Measurements from ENCODE around the gene STAG3. TPM values are rescaled to one million over a fixed set of nuclear protein-coding genes. Genes with fewer than 3 reads are reported as not detected.
A peak's percentile ranks its signal among the peaks of the same experiment; 100 is the strongest.

Gene STAG3
- total and polyA plus RNA-seq, 9 of the 15 experiments (the other 6 are each of a cell fraction or from before 2014, with no cell fraction given): 0.54 to 2.5 (median 1.7) TPM

DNA sequence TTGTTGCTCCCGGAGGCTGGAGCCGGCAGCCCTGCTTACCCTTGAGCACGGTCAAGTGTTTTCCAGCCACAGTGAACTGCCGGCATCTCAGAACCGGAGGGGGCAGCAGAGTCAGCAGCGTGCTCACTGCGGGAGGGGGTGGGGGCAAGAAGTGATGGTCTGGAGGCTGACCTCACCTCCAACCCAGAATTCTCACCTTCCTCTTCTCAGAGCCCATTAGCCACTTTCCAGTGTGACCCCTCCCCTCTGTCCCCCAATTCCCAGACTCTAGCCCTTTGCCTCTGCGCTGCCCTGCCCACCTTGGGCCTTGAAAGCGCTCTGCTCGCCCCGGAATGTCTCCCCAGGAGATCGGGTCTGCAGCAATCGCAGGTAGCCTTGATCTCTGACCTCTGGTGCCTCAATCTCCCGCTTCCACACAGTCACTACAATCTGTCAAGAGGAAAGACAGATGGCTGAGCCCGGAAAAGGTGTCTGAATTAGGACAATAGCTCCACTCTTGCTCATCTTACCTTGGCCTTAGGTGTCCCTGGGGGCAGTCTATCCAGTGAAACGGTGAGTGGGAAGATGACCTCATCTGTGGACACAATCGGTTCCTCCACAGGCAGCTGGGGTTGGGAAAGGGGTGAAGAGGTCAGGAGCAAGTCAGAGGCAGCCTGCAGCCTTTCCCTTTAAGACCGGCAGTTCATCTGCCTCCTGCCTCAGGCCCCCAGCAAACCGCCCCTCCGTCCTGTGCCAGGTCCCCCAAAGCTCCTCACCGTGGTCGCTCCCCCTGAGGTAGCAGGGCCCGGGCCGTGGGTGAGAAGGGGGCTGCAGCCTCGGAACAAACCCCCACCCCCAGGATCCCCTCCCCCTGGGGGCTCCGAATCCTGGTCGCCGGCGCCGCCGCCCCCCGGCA lies 20.1 kb upstream of the STAG3 start (continued):
- peak; percentile 23 for TF ChIP-seq PRDM10 (IDR thresholded peaks at IDR 0.05; ENCODE audit: partially characterized antibody)
- TF ChIP-seq HNRNPLL (IDR thresholded peaks at IDR 0.05; ENCODE audit: low read depth, low read length, poor library complexity, severe bottlenecking): peak; percentile 16
- TF ChIP-seq, protein P1, sequence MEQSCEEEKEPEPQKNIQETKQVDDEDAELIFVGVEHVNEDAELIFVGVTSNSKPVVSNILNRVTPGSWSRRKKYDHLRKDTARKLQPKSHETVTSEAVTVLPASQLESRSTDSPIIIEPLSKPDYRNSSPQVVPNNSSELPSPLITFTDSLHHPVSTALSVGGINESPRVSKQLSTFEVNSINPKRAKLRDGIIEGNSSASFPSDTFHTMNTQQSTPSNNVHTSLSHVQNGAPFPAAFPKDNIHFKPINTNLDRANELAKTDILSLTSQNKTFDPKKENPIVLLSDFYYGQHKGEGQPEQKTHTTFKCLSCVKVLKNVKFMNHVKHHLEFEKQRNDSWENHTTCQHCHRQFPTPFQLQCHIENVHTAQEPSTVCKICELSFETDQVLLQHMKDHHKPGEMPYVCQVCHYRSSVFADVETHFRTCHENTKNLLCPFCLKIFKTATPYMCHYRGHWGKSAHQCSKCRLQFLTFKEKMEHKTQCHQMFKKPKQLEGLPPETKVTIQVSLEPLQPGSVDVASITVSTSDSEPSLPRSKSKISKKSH (CRISPR knock-in tag; IDR thresholded peaks at IDR 0.05): no peak
- 0 out of 2 replicates have a peak, but pooled peaks have one; percentile 33 for TF ChIP-seq NR2C1 (IDR thresholded peaks at IDR 0.05)
- peak; percentile 61; the same call in 1 of the 2 replicates for TF ChIP-seq NR2C1 (tag; IDR thresholded peaks at IDR 0.05)
- 0 out of 4 replicates have a peak, but pooled peaks of 1 of the 2 experiments have one; percentile 31 for TF ChIP-seq KDM1A (IDR thresholded peaks at IDR 0.05)
- TF ChIP-seq NEUROD1 (IDR thresholded peaks at IDR 0.05; ENCODE audit: borderline replicate concordance, low read depth, low read length, partially characterized antibody): peak; percentile 39
- no peak for TF ChIP-seq RBM15 (IDR thresholded peaks at IDR 0.05; ENCODE audit: insufficient read depth, low read length)
- TF ChIP-seq ETS2 (tag; IDR thresholded peaks at IDR 0.05; ENCODE audit: borderline replicate concordance, poor library complexity, severe bottlenecking): no peak
- TF ChIP-seq DIDO1 (tag; IDR thresholded peaks at IDR 0.05; ENCODE audit: low read depth): no peak
- peak; percentile 95 for TF ChIP-seq ZEB2 (IDR thresholded peaks at IDR 0.05)
- TF ChIP-seq ARNT (IDR thresholded peaks at IDR 0.05): peak in 1 of 2 experiments; percentile 67; a peak in 1 of 4 replicates
- TF ChIP-seq ZKSCAN1 (IDR thresholded peaks at IDR 0.05; ENCODE audit: low read depth, low read length): peak; percentile 60; the same call in 1 of the 2 replicates
- 0 out of 2 replicates have a peak, but pooled peaks have one; percentile 73 for TF ChIP-seq TARDBP (IDR thresholded peaks at IDR 0.05)
- peak; percentile 60; the same call in 1 of the 2 replicates for TF ChIP-seq MXI1 (IDR thresholded peaks at IDR 0.05; ENCODE audit: low read depth, low read length)
- TF ChIP-seq MYC (IDR thresholded peaks at IDR 0.05; ENCODE audit: low read depth, low read length): peak; percentile 81
- TF ChIP-seq MYC (CRISPR knock-in tag; IDR thresholded peaks at IDR 0.05; ENCODE audit: borderline replicate concordance, low read depth): no peak
- peak; percentile 52 for TF ChIP-seq TFAP4 (CRISPR knock-in tag; IDR thresholded peaks at IDR 0.05; ENCODE audit: borderline replicate concordance)
- peak; percentile 53; the same call in 1 of the 2 replicates for TF ChIP-seq POLR2AphosphoS2 (IDR thresholded peaks at IDR 0.05; ENCODE audit: low read length)
- TF ChIP-seq SMARCA4 (IDR thresholded peaks at IDR 0.05): peak; percentile 73
- peak; percentile 8 for TF ChIP-seq ZFP36 (IDR thresholded peaks at IDR 0.05; ENCODE audit: low read depth, low read length, partially characterized antibody)
- peak; percentile 77 for TF ChIP-seq ARID1B (IDR thresholded peaks at IDR 0.05)
- no peak for TF ChIP-seq SMAD2 (IDR thresholded peaks at IDR 0.05; ENCODE audit: low read depth, low read length)

Measured in K562 (cell line).